Activated effector memory CD4-positive, alpha-beta T cell treated with anti-CD3 and anti-CD28 coated beads, Interleukin-2, amount 50 U/mL, for 16 hours (primary cell): ENCODE results near the gene RTN4.

ENCODE experiments used
- DNase-seq: peaks from one replicate; pipeline ENCODE4 v3.0.0-alpha.2; 2020

The RTN4 gene

DNA sequence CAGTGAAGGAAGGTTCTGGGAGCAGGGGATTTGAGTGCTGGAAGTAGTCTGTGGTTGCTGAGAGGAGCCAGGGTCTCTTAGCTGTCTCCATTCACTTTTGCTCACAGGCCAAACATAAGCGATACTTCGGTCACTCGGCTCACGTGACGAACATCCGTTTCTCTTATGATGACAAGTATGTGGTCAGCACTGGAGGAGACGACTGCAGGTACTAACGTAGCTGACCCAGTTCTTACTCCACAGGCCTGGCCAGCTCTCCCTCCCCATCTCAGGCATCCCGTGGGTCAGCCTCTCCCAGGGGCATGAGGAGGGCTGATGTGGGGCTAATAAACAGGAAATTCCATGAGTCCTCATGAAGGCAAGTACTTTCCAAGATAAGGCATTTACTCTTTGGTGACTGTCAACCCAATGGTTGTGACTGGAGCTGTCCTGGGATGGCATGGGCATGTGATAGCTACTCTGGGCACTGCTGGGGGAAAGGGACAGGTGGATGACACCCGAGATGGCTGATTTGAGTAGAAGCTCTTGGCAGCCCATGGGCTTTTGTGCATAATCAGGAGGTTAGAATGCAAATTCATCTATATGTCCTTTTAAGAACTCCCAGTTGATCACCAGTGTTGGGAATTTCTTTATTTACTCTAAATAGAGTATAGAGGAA lies 81.6 kb downstream of the RTN4 start:
- no peak for DNase-seq

DNA sequence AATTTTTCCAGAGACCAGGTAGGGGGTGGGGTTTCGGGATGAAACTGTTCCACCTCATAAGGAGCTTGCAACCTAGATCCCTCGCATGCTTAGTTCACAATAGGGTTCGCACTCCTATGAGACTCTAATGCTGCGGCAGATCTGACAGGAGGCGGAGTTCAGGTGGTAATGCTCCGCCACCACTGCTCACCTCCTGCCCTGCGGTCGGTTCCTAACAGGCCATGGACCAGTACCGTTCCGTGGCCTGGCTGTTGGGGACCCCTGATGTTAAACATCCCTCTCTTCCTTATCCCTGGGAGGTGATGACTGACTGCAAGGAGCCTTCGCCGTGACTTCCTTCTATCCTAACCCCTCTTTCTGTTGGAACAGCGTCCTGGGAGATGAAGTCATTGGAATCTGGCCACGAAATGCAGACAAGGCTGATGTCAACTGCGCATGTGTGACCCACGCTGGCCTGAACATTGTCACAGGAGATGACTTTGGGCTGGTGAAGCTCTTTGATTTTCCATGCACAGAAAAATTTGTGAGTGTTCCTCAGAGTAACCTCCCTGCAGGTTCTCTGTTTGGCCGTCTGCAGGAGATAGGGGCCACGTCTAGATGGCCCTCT lies 82.4 kb downstream of the RTN4 start:
- DNase-seq, result no peak

DNA sequence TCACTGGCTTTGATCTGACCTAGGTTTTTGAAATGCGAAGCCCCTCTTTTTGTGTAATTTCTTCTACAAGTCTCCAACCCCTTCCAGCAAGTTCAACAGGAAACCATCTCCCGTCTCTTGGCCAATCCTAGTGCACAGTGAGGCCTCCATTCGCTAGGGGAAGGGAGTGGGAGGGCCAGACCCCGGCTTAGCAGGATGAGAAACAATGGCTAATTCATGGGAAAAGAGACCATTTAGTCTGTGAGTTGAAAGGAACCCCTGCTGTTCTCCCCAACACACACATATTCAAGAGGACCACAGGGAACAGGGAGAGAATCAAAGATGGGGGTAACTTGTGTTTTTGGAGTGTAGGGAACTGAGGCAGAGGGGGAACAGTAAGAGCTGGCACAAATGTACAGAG lies 83.0 kb downstream of the RTN4 start:
- no peak for DNase-seq

DNA sequence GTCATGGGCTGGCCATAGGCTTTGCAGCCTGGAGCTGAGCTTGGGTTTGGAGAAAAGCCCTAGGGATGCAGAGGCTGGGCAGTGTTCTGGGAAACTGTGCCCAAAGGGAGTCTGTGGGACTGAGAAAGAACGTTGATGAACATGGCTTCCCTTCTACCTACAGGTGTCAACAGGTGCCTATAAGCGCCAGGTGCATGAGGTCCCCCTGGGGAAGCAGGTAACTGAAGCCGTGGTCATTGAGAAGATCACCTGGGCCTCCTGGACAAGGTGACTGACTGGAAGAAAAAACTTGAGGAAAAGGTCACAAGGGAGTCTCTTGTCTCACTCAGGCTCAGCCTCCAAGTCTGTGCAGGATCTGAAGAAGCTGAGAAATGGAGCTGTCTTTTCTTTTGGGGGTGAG lies 83.4 kb downstream of the RTN4 start:
- no peak for DNase-seq

DNA sequence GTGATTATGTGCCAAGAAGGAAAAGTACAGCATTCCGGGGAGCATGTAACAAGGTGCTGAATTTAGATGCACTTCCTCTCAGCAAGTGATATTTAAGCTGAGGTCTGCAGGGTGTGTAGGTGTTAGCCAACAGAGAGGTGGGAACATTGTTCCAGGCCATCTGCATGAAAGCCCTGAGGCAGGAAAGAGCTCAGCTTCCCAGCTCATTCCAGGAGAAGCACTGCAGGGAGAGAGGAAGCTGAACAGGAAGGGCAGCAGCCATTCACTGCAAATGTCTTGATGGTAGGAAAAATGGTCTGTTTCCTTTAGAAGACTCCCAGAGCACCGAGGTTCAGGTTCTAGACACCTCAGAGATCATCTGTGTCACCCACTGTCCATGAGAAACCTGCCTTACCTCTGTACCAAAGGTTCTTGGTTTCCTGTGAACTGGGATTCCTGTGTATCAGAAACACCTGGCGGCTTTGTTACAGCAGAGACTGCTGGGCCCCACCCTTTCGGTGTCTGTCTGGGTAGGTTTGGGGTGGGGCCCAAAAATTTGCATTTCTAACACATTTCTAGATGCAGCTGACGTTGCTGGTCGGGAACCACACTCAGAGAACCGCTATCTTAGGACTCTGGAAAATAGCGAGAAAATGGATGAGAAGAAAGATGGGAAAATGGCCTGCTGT lies 84.0 kb downstream of the RTN4 start:
- DNase-seq, result no peak

DNA sequence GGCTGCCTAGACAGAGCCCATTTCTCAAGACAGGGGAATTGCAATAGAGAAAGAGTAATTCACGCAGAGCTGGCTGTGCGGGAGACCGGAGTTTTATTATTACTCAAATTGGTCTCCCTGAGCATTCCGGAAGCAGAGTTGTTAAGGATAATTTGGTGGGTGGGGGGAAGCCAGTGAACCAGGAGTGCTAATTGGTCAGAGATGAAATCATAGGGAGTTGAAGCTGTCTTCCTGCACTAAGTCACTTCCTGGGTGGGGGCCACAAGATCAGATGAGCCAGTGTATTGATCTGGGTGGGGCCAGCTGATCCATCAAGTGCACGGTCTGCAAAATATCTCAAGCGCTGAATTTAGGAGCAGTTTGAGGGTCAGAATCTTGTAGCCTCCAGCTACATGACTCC lies 84.8 kb downstream of the RTN4 start:
- DNase-seq, result no peak

DNA sequence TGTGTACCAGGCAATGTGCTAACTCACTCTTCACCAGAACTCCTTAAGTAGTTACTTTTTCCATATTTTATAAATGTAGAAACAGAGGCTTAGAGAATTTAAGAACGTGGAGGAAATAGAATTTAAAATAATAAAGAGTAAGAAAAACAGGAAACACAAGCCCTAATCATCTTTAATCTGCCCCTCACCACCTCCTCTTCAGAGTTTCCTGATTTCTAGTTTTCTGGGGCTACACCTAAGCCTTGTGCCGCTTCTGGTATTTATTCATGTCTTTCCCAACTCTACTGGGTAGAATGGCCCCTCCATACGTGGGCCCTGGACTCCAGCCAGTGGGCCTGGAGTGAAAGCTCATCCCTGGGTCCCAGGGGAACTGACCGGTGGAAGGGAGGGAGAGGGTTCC lies 85.4 kb downstream of the RTN4 start:
- DNase-seq, result no peak

DNA sequence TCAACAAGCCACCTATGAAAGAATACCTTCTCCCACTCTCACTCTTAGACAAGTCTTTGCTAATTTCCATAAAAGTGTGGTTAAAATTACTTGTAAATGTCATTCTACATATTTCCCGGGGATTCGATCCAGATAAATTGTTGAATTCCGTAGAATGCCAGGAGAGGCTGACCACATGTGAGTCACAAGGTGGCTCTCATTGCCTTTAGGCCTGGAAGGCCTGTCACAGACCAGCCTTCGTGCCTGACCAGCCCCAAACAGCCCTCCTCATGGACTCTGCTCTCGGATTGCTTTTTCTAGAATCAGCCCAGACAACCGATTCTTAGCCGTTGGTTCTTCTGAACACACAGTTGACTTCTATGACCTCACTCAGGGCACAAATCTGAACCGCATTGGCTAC lies 86.0 kb downstream of the RTN4 start:
- no peak for DNase-seq

DNA sequence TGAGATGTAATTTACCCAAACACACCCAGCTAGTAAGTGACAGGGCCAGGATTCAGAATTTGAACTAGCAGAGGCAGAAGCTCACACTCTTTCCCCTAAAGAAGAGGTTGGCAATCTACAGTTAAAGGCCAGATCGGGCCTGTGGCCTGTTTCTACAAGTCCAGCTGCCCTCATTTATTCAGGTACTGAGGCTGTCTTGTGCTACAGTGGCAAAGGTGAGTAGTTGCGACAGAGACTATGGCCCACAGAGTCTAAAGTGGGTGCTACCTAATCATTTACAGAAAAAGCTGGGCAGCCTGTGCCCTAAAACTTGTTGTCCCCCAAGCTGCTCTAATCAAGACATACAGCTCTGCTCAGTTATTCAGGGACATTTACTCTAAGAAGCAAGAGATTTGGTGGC lies 86.8 kb downstream of the RTN4 start:
- DNase-seq, result no peak

DNA sequence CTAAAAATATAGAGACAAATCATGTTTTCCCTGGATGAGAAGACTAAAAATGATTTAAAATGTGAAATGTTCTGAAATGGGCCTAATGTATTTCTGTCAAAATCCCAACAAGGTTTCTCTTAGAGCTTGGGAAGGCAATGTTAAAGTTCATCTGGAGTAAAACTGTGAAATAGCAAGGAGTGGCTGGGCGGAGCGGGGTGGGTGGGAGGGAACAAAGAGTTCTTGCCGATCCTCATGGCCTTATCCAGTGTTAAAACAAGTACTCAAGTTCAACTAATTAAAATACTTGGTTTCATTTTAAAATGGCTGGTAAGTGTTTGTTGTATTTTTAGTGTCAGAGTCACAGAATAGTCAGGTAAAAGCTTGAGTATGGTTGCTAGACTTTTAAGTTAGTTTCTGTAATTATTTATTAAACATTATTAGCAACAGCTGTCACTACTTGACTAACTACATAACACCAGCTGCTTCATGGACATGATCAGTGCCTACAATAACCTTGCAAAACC lies 87.3 kb downstream of the RTN4 start:
- DNase-seq, result no peak

DNA sequence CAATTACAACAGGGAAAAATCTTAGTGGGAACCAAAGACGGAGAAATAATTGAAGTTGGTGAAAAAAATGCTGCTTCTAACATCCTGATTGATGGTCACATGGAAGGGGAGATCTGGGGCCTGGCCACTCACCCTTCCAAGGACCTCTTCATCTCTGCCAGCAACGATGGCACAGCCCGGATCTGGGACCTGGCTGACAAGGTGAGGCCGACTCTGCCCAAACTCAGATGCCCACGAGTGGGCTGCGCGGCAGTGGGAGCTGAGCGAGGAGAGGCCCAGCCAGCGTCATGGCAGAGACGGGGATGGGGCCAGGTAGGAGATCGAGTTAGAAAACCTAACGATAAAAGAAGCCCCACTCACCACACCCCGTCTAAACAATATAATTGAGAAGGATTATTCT lies 87.7 kb downstream of the RTN4 start:
- no peak for DNase-seq

DNA sequence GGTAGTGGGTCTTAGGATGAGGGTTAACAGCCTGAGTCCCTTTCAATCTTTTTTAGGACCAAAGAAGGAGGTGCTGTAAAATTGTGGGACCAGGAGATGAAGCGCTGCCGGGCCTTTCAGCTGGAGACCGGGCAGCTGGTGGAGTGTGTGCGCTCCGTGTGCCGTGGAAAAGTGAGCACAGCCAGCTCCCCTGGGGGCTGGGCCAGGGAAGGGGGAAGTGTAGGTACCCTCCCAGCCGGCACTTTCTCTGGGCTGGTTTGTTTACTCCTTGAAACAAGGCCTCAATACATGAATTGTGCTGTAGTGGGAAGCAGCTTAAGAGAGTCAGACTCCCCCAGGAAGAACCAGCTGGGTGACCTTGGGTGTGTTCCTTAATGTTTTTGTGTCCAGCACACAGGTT lies 90.1 kb downstream of the RTN4 start:
- DNase-seq, result no peak

DNA sequence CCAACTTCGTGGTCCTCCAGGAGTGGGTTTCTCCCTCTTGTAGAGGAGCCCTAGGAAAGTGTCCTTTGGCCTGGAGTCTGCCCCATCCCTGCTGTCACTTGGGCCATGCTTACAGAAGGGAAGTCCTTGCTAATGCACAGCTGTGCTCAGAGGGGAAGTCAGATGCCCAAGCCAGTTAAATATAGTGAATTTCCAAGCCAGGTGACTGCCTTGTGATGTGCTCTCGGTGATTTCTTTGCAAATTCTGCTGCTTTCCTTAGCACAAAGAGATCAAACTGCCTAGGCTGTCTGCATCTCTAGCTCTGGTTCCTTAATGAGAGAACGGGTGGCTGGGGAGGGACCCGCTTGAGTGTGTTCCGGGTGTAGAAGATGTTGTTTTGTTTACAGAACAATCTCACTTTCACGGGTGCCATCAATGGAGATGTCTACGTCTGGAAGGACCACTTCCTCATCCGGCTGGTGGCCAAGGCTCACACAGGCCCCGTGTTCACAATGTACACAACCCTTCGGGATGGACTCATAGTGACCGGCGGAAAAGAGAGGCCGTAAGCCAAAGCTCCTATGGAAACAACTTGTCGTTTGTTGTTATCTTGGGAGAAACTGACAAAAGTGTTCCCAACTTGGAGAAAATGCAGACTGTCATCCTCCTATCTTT lies 91.4 kb downstream of the RTN4 start:
- DNase-seq, result no peak

DNA sequence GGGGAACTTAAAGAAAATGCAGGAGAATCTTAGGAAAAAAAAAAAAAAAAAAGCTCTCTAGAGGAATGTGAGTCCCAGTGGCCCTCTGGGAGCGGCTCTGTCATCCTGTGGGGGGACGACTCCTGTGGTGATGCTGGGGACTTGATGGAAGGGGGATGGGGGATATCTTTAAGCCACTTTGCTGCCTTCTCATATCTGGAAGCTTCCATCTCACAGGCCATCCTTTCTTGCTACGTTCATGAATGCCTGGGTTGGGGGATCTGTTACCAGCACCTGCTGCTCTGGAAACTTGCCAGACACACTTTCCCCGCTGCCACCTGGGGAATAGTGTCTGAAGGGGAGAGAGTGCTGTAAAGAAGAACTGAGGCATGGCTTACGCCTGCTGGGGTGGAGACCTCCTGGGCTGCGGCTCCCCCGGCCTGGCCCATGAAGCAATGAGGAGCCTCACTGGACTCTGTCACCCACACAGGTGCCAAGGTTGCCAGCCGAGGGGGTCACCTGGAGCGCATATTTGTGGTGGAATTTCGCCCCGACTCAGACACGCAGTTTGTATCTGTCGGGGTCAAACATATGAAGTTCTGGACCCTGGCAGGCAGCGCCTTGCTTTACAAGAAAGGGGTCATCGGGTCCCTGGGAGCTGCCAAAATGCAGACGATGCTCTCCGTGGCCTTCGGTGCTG lies 92.8 kb downstream of the RTN4 start:
- DNase-seq, result no peak

DNA sequence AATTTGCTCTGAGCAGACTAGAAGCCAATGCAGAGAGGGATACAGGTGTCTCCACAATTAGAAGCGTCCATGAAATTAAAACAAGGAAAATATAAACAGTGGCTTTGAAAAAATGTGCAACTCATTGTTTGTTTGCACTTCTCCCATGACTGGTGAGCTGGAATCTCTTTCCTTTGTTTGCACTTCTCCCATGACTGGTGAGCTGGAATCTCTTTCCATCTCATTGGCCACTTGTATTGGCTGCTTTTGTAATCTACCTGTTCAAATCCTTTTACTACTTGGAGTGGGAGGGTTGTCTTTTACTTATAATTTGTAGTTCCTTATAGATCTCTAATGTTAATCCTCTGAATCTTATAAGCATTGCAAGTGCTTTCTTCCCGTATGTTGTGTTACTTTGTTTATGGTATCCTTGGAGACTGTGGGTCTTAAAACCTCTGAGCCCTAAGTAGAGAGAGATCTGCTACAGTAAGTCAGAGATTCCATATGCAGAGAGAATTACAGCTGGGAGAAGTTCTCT lies 94.1 kb downstream of the RTN4 start:
- DNase-seq, result no peak

DNA sequence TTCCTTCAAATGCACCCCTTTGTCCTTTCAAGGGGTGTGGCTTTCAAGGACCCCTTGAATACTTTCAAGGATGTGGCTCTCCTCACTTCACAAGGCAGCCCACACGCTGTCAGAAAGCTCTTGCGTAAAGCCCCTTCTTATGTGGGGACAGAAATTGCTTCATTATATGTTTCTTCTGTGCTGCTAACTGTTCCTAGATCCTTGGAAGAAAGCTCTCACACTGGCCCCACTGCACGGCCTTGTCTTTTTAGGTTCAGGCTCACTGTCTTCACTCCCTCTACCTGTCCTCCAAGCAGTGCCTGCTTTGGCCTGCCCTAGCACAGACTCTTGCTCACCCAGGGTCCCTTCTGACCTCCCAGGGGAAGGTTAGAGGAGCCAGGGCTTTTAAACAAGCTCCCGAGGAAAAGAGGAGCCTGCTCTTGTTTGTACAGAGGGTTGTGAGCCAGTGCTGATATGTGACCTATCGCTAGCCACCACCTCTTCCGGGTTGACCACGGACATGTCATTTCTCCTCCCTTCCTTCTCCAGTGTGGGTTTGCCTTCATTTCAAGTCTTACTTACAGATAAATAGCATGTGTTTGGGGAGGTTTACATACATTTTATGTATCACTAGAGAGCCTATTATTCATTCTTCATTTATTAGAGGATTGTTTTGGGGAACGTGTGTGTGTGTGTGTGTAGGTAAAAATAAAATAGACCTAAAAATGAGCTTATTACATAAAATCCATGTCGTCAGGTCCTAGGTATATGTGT lies 94.7 kb downstream of the RTN4 start:
- DNase-seq, result no peak

DNA sequence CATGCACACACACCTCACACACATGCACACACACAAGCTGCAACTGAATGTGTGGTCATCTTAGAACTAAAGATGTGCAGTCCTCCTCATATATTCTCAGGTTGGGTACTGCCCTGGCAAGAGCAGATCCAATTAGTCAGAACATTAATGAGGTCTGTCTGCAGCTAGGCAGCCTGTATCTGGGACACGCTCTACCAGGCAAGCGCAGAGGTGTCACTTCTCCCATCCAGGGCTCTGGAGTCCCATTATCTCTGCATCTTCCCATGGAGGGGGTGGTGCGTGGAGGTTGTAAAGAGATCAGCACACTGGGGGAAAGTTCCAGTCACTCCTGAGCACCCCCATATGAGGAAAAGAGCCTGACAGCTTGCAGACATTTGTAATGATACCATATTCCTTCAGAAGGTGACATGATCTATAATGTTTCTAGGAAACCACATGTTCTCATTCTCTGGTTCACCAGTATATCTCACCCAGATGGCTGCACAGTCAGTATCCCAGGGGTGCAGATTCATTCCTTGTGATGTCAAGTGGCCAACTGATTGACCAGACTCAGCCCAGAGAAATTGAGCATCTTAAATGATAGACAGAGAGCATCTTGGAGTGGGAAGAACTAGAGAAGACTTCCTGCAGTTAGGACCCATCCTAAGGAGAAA lies 95.4 kb downstream of the RTN4 start:
- DNase-seq, result no peak

DNA sequence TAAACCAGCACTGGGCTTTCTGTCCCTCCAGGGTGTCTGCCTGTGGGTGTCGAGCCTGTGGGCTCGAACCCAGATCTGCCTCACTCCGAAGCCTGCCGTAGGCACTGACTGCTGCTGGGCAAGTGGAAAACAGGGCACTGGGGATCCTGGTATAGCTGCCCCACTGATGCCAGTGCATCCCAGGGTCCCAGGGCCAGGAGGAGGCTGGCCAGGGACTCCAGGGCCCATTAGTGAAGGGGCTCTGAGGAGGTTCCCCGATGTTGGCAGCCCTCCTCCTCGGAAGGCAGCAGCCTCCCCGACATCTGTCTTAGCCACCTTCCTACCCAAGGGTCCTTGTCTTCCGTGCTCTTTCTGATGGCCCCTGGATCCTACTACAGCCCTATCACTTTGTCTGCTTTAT lies 96.1 kb downstream of the RTN4 start:
- DNase-seq, result no peak

DNA sequence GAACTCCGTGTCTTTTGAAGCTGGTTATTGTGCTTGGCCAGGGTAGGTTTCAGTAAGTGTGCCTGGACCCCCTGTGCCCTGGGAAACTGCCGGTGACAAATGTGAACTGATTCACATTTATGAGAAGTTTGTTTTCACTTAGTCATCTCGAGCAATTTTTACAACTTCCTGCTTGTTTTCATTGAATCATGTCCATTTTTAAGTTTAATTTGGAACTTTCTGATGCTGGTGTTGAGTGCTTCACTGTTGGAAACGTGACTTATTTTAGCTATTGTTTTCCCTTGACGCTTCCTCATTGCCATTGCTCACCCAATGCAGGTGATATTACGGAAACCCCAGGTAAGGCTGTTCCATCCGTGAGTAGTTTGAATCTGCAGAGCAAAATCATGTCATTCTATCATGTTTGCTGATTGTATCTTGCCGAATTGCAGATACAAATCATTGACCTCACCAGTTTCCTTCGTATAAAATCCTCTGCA lies 97.2 kb downstream of the RTN4 start:
- DNase-seq, result no peak

DNA sequence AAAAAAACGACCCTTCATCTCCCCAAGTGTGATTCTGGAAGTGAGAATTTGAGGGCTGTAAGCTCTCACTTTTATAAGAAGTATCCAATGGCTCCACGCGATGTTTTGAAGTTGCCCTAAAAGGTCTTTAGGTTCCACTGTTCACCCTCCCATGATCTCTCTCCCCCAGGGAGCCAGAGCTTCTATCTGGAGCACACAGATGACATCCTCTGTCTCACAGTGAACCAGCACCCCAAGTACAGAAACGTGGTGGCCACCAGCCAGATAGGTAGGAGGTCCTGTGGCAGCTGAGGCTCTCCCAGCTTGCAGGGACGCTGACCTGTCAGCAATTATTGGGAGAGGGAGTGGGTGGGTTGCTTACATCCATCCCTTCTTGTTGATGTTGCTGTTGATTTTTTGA lies 97.8 kb downstream of the RTN4 start:
- DNase-seq, result no peak

DNA sequence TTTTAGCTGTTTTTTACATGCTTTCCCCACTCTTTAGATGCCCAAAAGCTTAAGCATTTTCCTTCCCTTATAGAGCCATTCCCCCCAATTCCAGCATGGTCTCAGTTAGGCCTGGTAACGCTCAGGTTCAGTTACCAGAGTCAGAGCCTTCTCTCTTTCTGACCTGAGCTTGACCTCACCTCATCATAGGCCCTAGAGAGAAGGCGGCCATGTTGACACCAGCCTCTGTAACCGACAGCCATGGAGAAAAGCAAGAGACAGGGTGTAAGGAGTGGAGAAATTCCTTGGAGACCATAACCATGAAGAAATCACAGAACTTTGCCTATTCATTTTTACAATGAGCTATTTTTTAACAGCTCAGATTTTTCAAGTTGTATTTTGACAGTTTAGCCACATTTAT lies 99.4 kb downstream of the RTN4 start:
- no peak for DNase-seq

DNA sequence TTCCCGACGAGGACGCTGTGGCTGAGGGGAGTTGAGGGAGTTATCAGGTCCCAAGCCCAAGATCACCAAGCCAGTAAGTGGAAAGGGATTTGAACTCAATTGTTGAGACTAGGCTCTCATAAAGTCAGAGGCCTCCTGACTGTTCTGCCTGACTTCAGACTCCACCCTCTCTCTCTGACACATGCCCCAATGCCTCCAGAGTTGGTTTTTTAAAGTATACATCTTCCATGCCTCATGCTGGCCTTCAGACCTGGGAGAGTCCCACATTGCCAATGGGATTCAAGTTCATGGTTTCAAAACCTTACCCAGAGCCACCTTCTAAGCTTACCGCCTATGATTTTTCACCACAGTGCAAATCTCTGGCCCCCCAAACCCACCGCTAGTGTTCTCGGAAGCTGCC lies 100.8 kb downstream of the RTN4 start:
- DNase-seq, result no peak
